Activated CD4-positive, alpha-beta T cell treated with anti-CD3 and anti-CD28 coated beads for 36 hours (primary cell): ENCODE data around the gene MSI2. TPM values are rescaled to one million over a fixed set of nuclear protein-coding genes. Genes with fewer than 3 reads are reported as not detected.

ENCODE experiments used
- ATAC-seq: fragments of 200-7000 bp; cut with Tn5 transposase; one replicate; pipeline ENCODE4 v1.10.0; 2021; ENCODE audit warnings: mild to moderate bottlenecking, moderate library complexity
- CTCF ChIA-PET: fragments of 350-600 bp; sonication (Branson Sonifier 250); formaldehyde crosslinking; loops from one replicate; lab custom pipeline; 2021; ENCODE audit warnings: antibody characterized with exemption; lab: Charles Lee
- POLR2A ChIA-PET: fragments of 350-600 bp; sonication (Branson Sonifier 250); formaldehyde crosslinking; loops from one replicate; lab custom pipeline; 2021; ENCODE audit warnings: antibody characterized with exemption, inconsistent platforms; lab: Charles Lee
- DNase-seq: peaks from one replicate; pipeline ENCODE4 v3.0.0-alpha.2; 2020
- H3K27ac Mint-ChIP-seq: one replicate; pipeline ENCODE4 v1.8.0; 2021; ENCODE audit warnings: mixed read lengths
- H3K27me3 Mint-ChIP-seq: one replicate; pipeline ENCODE4 v1.8.0; 2021; ENCODE audit warnings: mixed read lengths
- H3K36me3 Mint-ChIP-seq: one replicate; pipeline ENCODE4 v1.8.0; 2021; ENCODE audit warnings: low read depth, mixed read lengths
- H3K4me1 Mint-ChIP-seq: one replicate; pipeline ENCODE4 v1.8.0; 2021; ENCODE audit warnings: mixed read lengths
- H3K4me3 Mint-ChIP-seq: one replicate; pipeline ENCODE4 v1.8.0; 2021; ENCODE audit warnings: mild to moderate bottlenecking, moderate library complexity, mixed read lengths
- H3K9me3 Mint-ChIP-seq: one replicate; pipeline ENCODE4 v1.8.0; 2021; ENCODE audit warnings: low read depth, mixed read lengths
- intact Hi-C, 2 experiments: fragments of 100-400 bp; cut with DNase I in 1 of 2; cut with micrococcal nuclease in 1 of 2; formaldehyde crosslinking; loops; one replicate each; pipeline versions ENCODE4 v1.14.2 to v1.15.1; 2022 to 2024; cut with DNase I, micrococcal nuclease
- total RNA-seq, 2 experiments: library from RNA; stranded (reverse); gene quantifications; one replicate each; pipeline ENCODE4 v1.2.3, GENCODE V29; 2021

MSI2 gene
- total RNA-seq, 2 experiments from 2014 or later, result 55.3 to 57.2 TPM

GRCh38 chr17:57561072-57561861 lies 304.9 kb downstream of the MSI2 start:
- ATAC-seq (no peak), DNase-seq (no peak)
- Mint-ChIP-seq H3K9me3 (no peaks in the 10 kb centered on the region), H3K36me3 (peaks cover 3% of the 10 kb centered on the region), H3K27me3 (no peaks in the 10 kb centered on the region), H3K27ac (no peak overlapping the region), H3K4me1 (peaks cover 5% of the 10 kb centered on the region), H3K4me3 (no peak overlapping the region)
- ChIA-PET CTCF (interaction anchor here (1.4 kb wide), 1 partner anchor 318 kb away, joined by 5 read pairs; no protein-coding TSS in a partner anchor), POLR2A (no interaction called here)
- intact Hi-C loops, result no loop called here

- peaks cover 5% of the 10 kb centered on the region for H3K4me1 Mint-ChIP-seq
- no peak overlapping the region for H3K4me3 Mint-ChIP-seq
- H3K9me3 Mint-ChIP-seq, result no peaks in the 10 kb centered on the region
- H3K36me3 Mint-ChIP-seq, result no peaks in the 10 kb centered on the region
- POLR2A ChIA-PET, result no interaction called here
- intact Hi-C loops, result no loop called here
- CTCF ChIA-PET, result interaction anchor here (1.4 kb wide), 1 partner anchor 319 kb away, joined by 5 read pairs; no protein-coding TSS in a partner anchor
- no peak for ATAC-seq
- H3K27me3 Mint-ChIP-seq, result no peaks in the 10 kb centered on the region
- DNase-seq, result no peak
- H3K27ac Mint-ChIP-seq, result no peak overlapping the region
Observed at GRCh38 chr17:57562184-57562698, 305.9 kb downstream of the MSI2 start.

- Mint-ChIP-seq H3K27me3 (no peaks in the 10 kb centered on the region), H3K4me1 (peaks cover 5% of the 10 kb centered on the region), H3K9me3 (no peaks in the 10 kb centered on the region), H3K4me3 (no peak overlapping the region), H3K36me3 (no peaks in the 10 kb centered on the region), H3K27ac (no peak overlapping the region)
- CTCF ChIA-PET, result interaction anchor here (0.5 to 1.2 kb wide), 3 partner anchors 16 to 321 kb away, joined by 3 to 4 read pairs (median 4); no protein-coding TSS in a partner anchor
- intact Hi-C loops, result no loop called here
- POLR2A ChIA-PET, result no interaction called here
- DNase-seq, result no peak
- ATAC-seq, result no peak
Observed at GRCh38 chr17:57563958-57564357, 307.6 kb downstream of the MSI2 start.

GRCh38 chr17:57565176-57565575 lies 308.9 kb downstream of the MSI2 start:
- Mint-ChIP-seq H3K4me1 (peaks cover 5% of the 10 kb centered on the region), H3K27ac (no peak overlapping the region), H3K27me3 (no peaks in the 10 kb centered on the region), H3K9me3 (no peaks in the 10 kb centered on the region), H3K36me3 (peaks cover 2% of the 10 kb centered on the region), H3K4me3 (no peak overlapping the region)
- DNase-seq (no peak), ATAC-seq (no peak)
- CTCF ChIA-PET, result no interaction called here
- intact Hi-C loops, result no loop called here
- POLR2A ChIA-PET, result no interaction called here

GRCh38 chr17:57566721-57567120 lies 310.4 kb downstream of the MSI2 start:
- no peak for DNase-seq
- Mint-ChIP-seq H3K27me3 (no peaks in the 10 kb centered on the region), H3K9me3 (no peaks in the 10 kb centered on the region), H3K4me3 (no peak overlapping the region), H3K36me3 (peaks cover 2% of the 10 kb centered on the region), H3K4me1 (no peaks in the 10 kb centered on the region), H3K27ac (no peak overlapping the region)
- ChIA-PET CTCF (no interaction called here), POLR2A (no interaction called here)
- intact Hi-C loops, result no loop called here
- ATAC-seq, result no peak

- H3K4me3 Mint-ChIP-seq, result no peak overlapping the region
- DNase-seq, result no peak
- intact Hi-C loops, result no loop called here
- no peak overlapping the region for H3K27ac Mint-ChIP-seq
- ChIA-PET POLR2A (no interaction called here), CTCF (interaction anchor here (0.7 kb wide), 1 partner anchor 32 kb away, joined by 3 read pairs; no protein-coding TSS in a partner anchor)
- H3K36me3 Mint-ChIP-seq, result peaks cover 2% of the 10 kb centered on the region
- no peaks in the 10 kb centered on the region for H3K4me1 Mint-ChIP-seq
- no peak for ATAC-seq
- no peaks in the 10 kb centered on the region for H3K27me3 Mint-ChIP-seq
- H3K9me3 Mint-ChIP-seq, result no peaks in the 10 kb centered on the region
Observed at GRCh38 chr17:57567251-57567650, 310.9 kb downstream of the MSI2 start.

- H3K4me1 Mint-ChIP-seq, result no peaks in the 10 kb centered on the region
- no peaks in the 10 kb centered on the region for H3K9me3 Mint-ChIP-seq
- no peaks in the 10 kb centered on the region for H3K27me3 Mint-ChIP-seq
- CTCF ChIA-PET, result no interaction called here
- POLR2A ChIA-PET, result no interaction called here
- intact Hi-C loops, result no loop called here
- no peak for DNase-seq
- ATAC-seq, result no peak
- H3K27ac Mint-ChIP-seq, result no peak overlapping the region
- H3K36me3 Mint-ChIP-seq, result peaks cover 2% of the 10 kb centered on the region
- H3K4me3 Mint-ChIP-seq, result no peak overlapping the region
Observed at GRCh38 chr17:57568340-57568739, 312.0 kb downstream of the MSI2 start.

GRCh38 chr17:57569021-57569420 lies 312.7 kb downstream of the MSI2 start:
- intact Hi-C loops, result no loop called here

GRCh38 chr17:57569853-57570252 lies 313.5 kb downstream of the MSI2 start:
- POLR2A ChIA-PET, result no interaction called here
- Mint-ChIP-seq H3K27me3 (no peaks in the 10 kb centered on the region), H3K36me3 (peaks cover 2% of the 10 kb centered on the region), H3K4me3 (no peak overlapping the region), H3K27ac (no peak overlapping the region), H3K4me1 (no peaks in the 10 kb centered on the region), H3K9me3 (no peaks in the 10 kb centered on the region)
- ATAC-seq (no peak), DNase-seq (no peak)
- CTCF ChIA-PET, result interaction anchor here (0.7 to 1.2 kb wide), 2 partner anchors 73 to 197 kb away, joined by 4 read pairs; no protein-coding TSS in a partner anchor
- intact Hi-C loops, result no loop called here

More at GRCh38 chr17:57569021-57569420, 312.7 kb downstream of the MSI2 start:
- ChIA-PET CTCF (interaction anchor here (0.9 kb wide), 1 partner anchor 27 kb away, joined by 5 read pairs; no protein-coding TSS in a partner anchor), POLR2A (no interaction called here)
- Mint-ChIP-seq H3K36me3 (peaks cover 2% of the 10 kb centered on the region), H3K27me3 (no peaks in the 10 kb centered on the region), H3K9me3 (no peaks in the 10 kb centered on the region), H3K4me1 (no peaks in the 10 kb centered on the region), H3K4me3 (no peak overlapping the region), H3K27ac (no peak overlapping the region)
- DNase-seq (no peak), ATAC-seq (no peak)

GRCh38 chr17:57570724-57571344 lies 314.5 kb downstream of the MSI2 start:
- intact Hi-C loops, result no loop called here
- H3K27me3 Mint-ChIP-seq, result no peaks in the 10 kb centered on the region
- ATAC-seq (no peak), DNase-seq (no peak)
- CTCF ChIA-PET, result interaction anchor here (0.9 to 1.2 kb wide), 2 partner anchors 72 to 74 kb away, joined by 3 to 4 read pairs; no protein-coding TSS in a partner anchor
- no peaks in the 10 kb centered on the region for H3K9me3 Mint-ChIP-seq
- no peak overlapping the region for H3K27ac Mint-ChIP-seq
- H3K36me3 Mint-ChIP-seq, result peaks cover 2% of the 10 kb centered on the region
- H3K4me1 Mint-ChIP-seq, result no peaks in the 10 kb centered on the region
- POLR2A ChIA-PET, result no interaction called here
- H3K4me3 Mint-ChIP-seq, result no peak overlapping the region

GRCh38 chr17:57572062-57572461 lies 315.7 kb downstream of the MSI2 start:
- Mint-ChIP-seq H3K27ac (no peak overlapping the region), H3K4me3 (no peak overlapping the region), H3K9me3 (no peaks in the 10 kb centered on the region), H3K27me3 (no peaks in the 10 kb centered on the region), H3K36me3 (peaks cover 2% of the 10 kb centered on the region), H3K4me1 (no peaks in the 10 kb centered on the region)
- intact Hi-C loops, result no loop called here
- ChIA-PET POLR2A (no interaction called here), CTCF (interaction anchor here (0.6 kb wide), 1 partner anchor 1046 kb away, joined by 3 read pairs; no protein-coding TSS in a partner anchor)
- DNase-seq, result no peak
- ATAC-seq, result no peak
